Measurements from ENCODE around the gene ZNG1F.
"Not testable (repeated sequence)": the region's sequence is repeated elsewhere in the genome, so short reads cannot be mapped to it uniquely, and the experiment has no call there.

The ZNG1F gene

DNA sequence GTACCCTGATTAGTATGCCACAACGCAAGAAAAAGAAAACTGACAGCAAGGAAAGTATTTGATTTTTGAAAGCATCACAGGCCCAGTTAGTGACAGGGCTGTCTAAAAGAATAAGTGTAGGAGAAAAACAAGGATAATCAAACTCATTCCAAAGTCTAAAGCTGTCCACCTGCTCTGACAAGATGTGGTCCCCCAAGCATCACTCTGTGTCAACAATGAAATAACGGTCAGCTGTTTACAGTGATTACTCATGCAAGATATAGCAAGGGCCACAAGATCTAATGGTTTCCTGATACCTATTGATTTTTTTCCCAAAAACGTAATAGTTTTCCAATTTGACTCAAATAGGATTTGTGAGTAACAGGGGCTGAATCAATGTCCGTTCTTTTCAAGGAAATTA, 14.1 kb downstream of the ZNG1F start:
- H3K9me3 ChIP-seq (ENCODE audit: control insufficient read depth, low read length); H3K36me3 ChIP-seq (ENCODE audit: control insufficient read depth, insufficient read depth, low read length); H3K4me3 ChIP-seq (ENCODE audit: extremely low read depth, insufficient read depth, low read length, poor library complexity, severe bottlenecking); H3K4me1 ChIP-seq (ENCODE audit: control insufficient read depth, insufficient read depth, low read length, poor library complexity, severe bottlenecking); H3K27ac ChIP-seq (ENCODE audit: low read depth, low read length, severe bottlenecking): not testable (repeated sequence)
- 100% methylated on average over 1 of the region's 4 CpGs; no CpG with 5 or more reads in 1 of the 2 experiments for WGBS, 2 experiments (ENCODE audit: insufficient coverage in 2 of 2)

GRCh38 chr9:41150116-41150515, 39.0 kb downstream of the ZNG1F start:
- WGBS, 2 experiments (ENCODE audit: insufficient coverage in 2 of 2) = no CpG with 5 or more reads among the region's 18 CpGs
- not testable (repeated sequence) for H3K27ac ChIP-seq (ENCODE audit: low read depth, low read length, severe bottlenecking); H3K36me3 ChIP-seq (ENCODE audit: control insufficient read depth, insufficient read depth, low read length); H3K9me3 ChIP-seq (ENCODE audit: control insufficient read depth, low read length); H3K4me1 ChIP-seq (ENCODE audit: control insufficient read depth, insufficient read depth, low read length, poor library complexity, severe bottlenecking); H3K4me3 ChIP-seq (ENCODE audit: extremely low read depth, insufficient read depth, low read length, poor library complexity, severe bottlenecking)

DNA sequence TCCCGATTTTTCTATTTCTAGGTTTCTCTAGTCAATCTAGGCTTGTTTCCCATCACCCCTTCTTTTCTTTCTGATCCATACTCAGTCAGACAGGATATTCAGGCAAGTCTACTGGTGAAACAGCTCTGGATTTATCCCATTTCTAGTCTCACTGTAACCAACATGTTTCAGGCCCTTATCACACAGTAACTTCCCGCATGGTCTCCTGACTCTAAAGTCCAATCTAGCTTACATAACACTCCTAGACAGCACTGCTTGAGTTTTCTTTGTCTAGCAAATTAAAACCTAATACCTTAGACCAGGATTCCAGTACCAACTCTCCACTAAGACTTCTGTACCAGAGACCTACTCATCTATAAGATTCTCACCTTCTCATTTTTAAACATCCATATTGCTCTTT, 47.2 kb downstream of the ZNG1F start:
- not testable (repeated sequence) for H3K4me1 ChIP-seq (ENCODE audit: control insufficient read depth, insufficient read depth, low read length, poor library complexity, severe bottlenecking); H3K9me3 ChIP-seq (ENCODE audit: control insufficient read depth, low read length); H3K27ac ChIP-seq (ENCODE audit: low read depth, low read length, severe bottlenecking); H3K4me3 ChIP-seq (ENCODE audit: extremely low read depth, insufficient read depth, low read length, poor library complexity, severe bottlenecking); H3K36me3 ChIP-seq (ENCODE audit: control insufficient read depth, insufficient read depth, low read length)
- WGBS, 2 experiments (ENCODE audit: insufficient coverage in 2 of 2) = no CpG with 5 or more reads among the region's 2 CpGs

- no CpG with 5 or more reads among the region's 15 CpGs for WGBS, 2 experiments (ENCODE audit: insufficient coverage in 2 of 2)
- H3K4me3 ChIP-seq (ENCODE audit: extremely low read depth, insufficient read depth, low read length, poor library complexity, severe bottlenecking); H3K4me1 ChIP-seq (ENCODE audit: control insufficient read depth, insufficient read depth, low read length, poor library complexity, severe bottlenecking); H3K36me3 ChIP-seq (ENCODE audit: control insufficient read depth, insufficient read depth, low read length); H3K9me3 ChIP-seq (ENCODE audit: control insufficient read depth, low read length); H3K27ac ChIP-seq (ENCODE audit: low read depth, low read length, severe bottlenecking): not testable (repeated sequence)
Measured at GRCh38 chr9:41128581-41128980, 60.5 kb downstream of the ZNG1F start, which contains the start of gene FOXD4L6. Gene FOXD4L6 (minus strand): TSS chr9:41128681. CDS start chr9:41128383, 298 bp downstream.

DNA sequence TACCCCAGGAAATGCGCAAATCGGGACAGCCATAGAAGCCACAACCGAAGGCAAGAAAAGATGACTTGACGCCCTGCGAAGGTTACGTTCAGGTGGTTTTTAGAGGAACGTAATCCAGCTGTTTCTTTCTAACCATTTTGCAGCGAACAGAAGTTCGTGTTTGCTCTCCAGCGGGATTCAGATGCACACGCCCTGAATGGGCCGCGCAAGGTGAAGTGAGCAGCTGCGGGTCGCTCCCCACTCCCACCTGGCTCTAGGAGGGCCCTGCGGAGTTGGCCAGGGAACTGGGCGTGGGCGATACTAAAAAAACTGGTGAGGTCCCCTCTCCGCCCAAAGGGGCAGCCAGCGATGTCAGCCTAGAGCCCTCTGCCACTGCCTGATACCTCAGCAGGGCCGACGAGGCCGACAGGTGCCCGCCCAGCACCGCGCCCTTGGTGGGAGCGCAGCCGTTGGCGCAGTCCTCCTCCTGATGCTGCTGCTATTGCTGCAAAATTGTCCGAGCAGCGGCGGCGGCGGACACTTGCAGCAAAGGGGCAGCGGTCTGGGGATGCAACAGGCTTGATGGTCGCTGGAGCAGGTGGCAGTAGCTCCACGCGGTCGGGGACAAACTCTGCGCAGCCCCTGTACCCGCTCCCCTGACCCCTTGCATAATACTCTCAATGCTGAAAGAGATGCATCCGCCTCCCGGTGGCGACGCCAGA, 62.2 kb downstream of the ZNG1F start:
- H3K36me3 ChIP-seq (ENCODE audit: control insufficient read depth, insufficient read depth, low read length) = not testable (repeated sequence)

DNA sequence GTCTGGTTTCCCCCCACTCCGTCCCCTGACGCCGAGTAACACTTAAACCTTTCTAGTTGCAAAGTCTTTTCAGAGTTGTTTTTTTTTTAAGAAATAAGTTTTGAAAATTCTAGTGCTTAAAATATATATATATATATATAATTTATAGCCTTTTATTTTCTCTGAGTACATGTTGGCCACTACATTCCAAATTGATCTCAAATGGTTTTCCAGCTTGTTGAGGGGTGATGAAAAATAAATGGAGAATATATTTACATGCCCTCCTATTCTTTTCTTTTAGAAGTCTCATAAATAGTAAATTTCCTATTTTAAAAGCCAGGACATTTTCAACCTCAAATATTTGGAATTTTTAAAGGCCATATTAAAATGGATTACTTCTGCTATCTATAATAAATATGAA, 63.2 kb downstream of the ZNG1F start:
- WGBS, 2 experiments (ENCODE audit: insufficient coverage in 2 of 2) = no CpG with 5 or more reads among the region's 3 CpGs
- not testable (repeated sequence) for H3K4me1 ChIP-seq (ENCODE audit: control insufficient read depth, insufficient read depth, low read length, poor library complexity, severe bottlenecking); H3K9me3 ChIP-seq (ENCODE audit: control insufficient read depth, low read length); H3K4me3 ChIP-seq (ENCODE audit: extremely low read depth, insufficient read depth, low read length, poor library complexity, severe bottlenecking); H3K27ac ChIP-seq (ENCODE audit: low read depth, low read length, severe bottlenecking); H3K36me3 ChIP-seq (ENCODE audit: control insufficient read depth, insufficient read depth, low read length)

More for the DNA sequence above, 62.2 kb downstream of the ZNG1F start:
- H3K4me1 ChIP-seq (ENCODE audit: control insufficient read depth, insufficient read depth, low read length, poor library complexity, severe bottlenecking); H3K4me3 ChIP-seq (ENCODE audit: extremely low read depth, insufficient read depth, low read length, poor library complexity, severe bottlenecking); H3K27ac ChIP-seq (ENCODE audit: low read depth, low read length, severe bottlenecking); H3K9me3 ChIP-seq (ENCODE audit: control insufficient read depth, low read length): not testable (repeated sequence)
- no CpG with 5 or more reads among the region's 45 CpGs for WGBS, 2 experiments (ENCODE audit: insufficient coverage in 2 of 2)

- H3K4me1 ChIP-seq (ENCODE audit: control insufficient read depth, insufficient read depth, low read length, poor library complexity, severe bottlenecking); H3K9me3 ChIP-seq (ENCODE audit: control insufficient read depth, low read length); H3K27ac ChIP-seq (ENCODE audit: low read depth, low read length, severe bottlenecking); H3K36me3 ChIP-seq (ENCODE audit: control insufficient read depth, insufficient read depth, low read length); H3K4me3 ChIP-seq (ENCODE audit: extremely low read depth, insufficient read depth, low read length, poor library complexity, severe bottlenecking): not testable (repeated sequence)
- WGBS, 2 experiments (ENCODE audit: insufficient coverage in 2 of 2) = no CpG with 5 or more reads among the region's 21 CpGs
Measured at GRCh38 chr9:41125109-41125658, 63.9 kb downstream of the ZNG1F start.

- not testable (repeated sequence) for H3K27ac ChIP-seq (ENCODE audit: low read depth, low read length, severe bottlenecking); H3K4me1 ChIP-seq (ENCODE audit: control insufficient read depth, insufficient read depth, low read length, poor library complexity, severe bottlenecking); H3K36me3 ChIP-seq (ENCODE audit: control insufficient read depth, insufficient read depth, low read length); H3K4me3 ChIP-seq (ENCODE audit: extremely low read depth, insufficient read depth, low read length, poor library complexity, severe bottlenecking); H3K9me3 ChIP-seq (ENCODE audit: control insufficient read depth, low read length)
- 8% methylated on average over 19 of the region's 52 CpGs; no CpG with 5 or more reads in 1 of the 2 experiments for WGBS, 2 experiments (ENCODE audit: insufficient coverage in 2 of 2)
Measured at GRCh38 chr9:41124250-41125108, 64.6 kb downstream of the ZNG1F start.

GRCh38 chr9:41123812-41124211, 65.3 kb downstream of the ZNG1F start:
- no CpG with 5 or more reads among the region's 33 CpGs for WGBS, 2 experiments (ENCODE audit: insufficient coverage in 2 of 2)
- not testable (repeated sequence) for H3K4me1 ChIP-seq (ENCODE audit: control insufficient read depth, insufficient read depth, low read length, poor library complexity, severe bottlenecking); H3K9me3 ChIP-seq (ENCODE audit: control insufficient read depth, low read length); H3K36me3 ChIP-seq (ENCODE audit: control insufficient read depth, insufficient read depth, low read length); H3K27ac ChIP-seq (ENCODE audit: low read depth, low read length, severe bottlenecking); H3K4me3 ChIP-seq (ENCODE audit: extremely low read depth, insufficient read depth, low read length, poor library complexity, severe bottlenecking)

- no CpG with 5 or more reads among the region's 32 CpGs for WGBS, 2 experiments (ENCODE audit: insufficient coverage in 2 of 2)
Measured at GRCh38 chr9:41123396-41123795, 65.7 kb downstream of the ZNG1F start.

DNA sequence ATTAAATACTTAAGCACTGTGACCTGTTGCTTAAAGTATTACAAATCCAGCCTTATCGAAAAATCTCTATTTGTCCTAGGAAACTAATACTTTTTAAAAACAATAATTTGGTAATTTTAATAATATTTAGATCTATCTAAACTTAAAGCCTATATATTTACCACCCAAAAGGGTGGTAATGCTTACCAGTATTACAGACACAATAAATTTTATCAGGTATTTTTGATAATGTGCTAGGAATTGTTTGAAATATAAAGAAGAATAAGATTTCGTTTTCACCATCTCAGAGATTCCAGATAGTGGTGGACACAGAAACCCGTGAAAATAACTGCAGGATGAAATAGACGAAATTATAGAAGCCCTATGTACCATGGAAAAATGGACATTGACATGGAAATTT, 68.4 kb downstream of the ZNG1F start:
- H3K4me1 ChIP-seq (ENCODE audit: control insufficient read depth, insufficient read depth, low read length, poor library complexity, severe bottlenecking); H3K27ac ChIP-seq (ENCODE audit: low read depth, low read length, severe bottlenecking); H3K36me3 ChIP-seq (ENCODE audit: control insufficient read depth, insufficient read depth, low read length); H3K4me3 ChIP-seq (ENCODE audit: extremely low read depth, insufficient read depth, low read length, poor library complexity, severe bottlenecking); H3K9me3 ChIP-seq (ENCODE audit: control insufficient read depth, low read length): not testable (repeated sequence)
- no CpG with 5 or more reads among the region's 4 CpGs for WGBS, 2 experiments (ENCODE audit: insufficient coverage in 2 of 2)

More at GRCh38 chr9:41123396-41123795, 65.7 kb downstream of the ZNG1F start:
- H3K4me1 ChIP-seq (ENCODE audit: control insufficient read depth, insufficient read depth, low read length, poor library complexity, severe bottlenecking); H3K9me3 ChIP-seq (ENCODE audit: control insufficient read depth, low read length); H3K4me3 ChIP-seq (ENCODE audit: extremely low read depth, insufficient read depth, low read length, poor library complexity, severe bottlenecking); H3K27ac ChIP-seq (ENCODE audit: low read depth, low read length, severe bottlenecking); H3K36me3 ChIP-seq (ENCODE audit: control insufficient read depth, insufficient read depth, low read length): not testable (repeated sequence)
